GM21526 (cell line): ENCODE measurements around the gene TBC1D30.

Experiments
- ATAC-seq: cut with Tn5 transposase; IDR thresholded peaks from one replicate; pipeline ENCODE4 v1.9.1; 2021; ENCODE audit warnings: moderate library complexity; ENCODE audit not compliant: unreplicated experiment, low FRiP score

TBC1D30 gene

GRCh38 chr12:64903479-64904152 lies 79.2 kb downstream of the TBC1D30 start:
- no peak for ATAC-seq

DNA sequence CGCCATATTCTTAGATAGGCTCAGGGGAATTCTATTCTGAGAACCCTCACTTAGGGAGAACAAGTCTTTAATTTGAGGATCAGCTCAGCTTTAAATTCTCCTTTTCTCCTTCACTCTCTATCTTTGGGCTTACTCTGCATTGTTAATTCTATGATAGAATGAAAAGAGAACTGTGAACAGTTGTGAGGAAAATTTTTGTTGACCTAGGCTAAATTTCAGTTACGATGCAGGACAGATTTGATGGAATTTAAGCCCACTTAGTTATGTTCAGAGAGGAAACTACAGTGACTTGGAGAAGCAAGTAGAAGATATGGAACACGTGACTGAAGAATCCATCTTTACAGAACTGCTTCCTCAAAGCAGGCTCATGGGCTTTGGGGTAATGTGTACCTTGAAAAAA lies 82.7 kb downstream of the TBC1D30 start:
- no peak for ATAC-seq

DNA sequence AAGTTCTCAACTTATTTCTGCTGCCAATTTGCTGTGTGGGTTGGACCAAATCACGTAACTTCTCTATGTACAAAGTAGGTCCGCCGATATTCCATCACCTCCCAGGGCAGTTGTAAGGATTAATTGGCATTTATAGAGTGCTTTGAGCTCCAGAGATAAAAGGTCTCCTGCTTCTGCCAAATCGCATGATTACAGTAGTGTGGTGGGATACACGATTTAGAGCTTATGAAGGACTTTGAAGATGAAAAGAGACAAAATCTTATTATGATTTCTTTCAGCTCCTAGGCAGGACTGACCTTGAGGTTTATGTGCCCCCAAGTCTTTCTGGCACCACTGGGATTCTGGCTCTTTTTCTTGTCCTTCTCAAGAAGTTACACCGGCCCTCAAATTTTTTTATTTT lies 84.7 kb downstream of the TBC1D30 start:
- no peak for ATAC-seq

DNA sequence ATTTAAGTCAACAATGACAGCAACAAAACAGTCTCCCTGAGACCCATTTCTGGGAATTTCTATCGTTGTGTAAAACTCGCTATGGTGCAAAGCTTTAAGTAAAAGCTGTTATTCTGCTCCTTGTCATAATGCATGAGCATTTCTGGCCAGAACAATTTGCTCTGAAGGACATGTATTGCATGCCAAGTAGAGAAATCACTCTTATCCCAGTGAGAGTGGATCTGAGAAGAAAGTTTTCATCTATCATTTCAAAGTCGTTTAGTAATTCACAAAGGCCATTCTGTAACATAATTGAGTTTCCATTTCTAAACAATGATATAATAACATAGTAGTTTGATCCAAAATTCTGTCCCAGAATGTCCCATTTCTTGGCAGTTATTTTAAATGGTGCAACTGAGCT lies 86.6 kb downstream of the TBC1D30 start:
- ATAC-seq: no peak

GRCh38 chr12:64911912-64912311 lies 87.5 kb downstream of the TBC1D30 start:
- ATAC-seq: no peak

- ATAC-seq: no peak
These were observed 88.2 kb downstream of the TBC1D30 start for GRCh38 chr12:64912516-64913255.

DNA sequence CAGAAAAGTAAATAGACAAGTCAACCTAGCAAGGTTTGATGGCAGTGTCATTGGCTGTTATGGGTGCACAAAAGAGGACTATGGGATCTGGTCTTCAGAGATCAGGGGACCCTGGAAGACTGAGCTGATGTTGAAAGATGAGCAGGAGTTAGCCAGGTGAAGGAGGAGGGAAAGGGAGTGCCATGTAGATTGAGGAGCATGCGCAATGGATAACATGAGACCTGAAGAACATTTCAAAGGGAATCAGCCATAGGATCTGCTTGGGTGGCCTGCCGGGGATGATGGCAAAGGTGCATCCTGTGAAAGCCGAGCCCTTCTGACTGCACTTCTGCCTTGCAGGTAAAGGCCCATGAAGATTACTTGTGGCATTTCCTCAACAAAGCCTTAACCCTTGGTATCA lies 90.8 kb downstream of the TBC1D30 start:
- no peak for ATAC-seq

DNA sequence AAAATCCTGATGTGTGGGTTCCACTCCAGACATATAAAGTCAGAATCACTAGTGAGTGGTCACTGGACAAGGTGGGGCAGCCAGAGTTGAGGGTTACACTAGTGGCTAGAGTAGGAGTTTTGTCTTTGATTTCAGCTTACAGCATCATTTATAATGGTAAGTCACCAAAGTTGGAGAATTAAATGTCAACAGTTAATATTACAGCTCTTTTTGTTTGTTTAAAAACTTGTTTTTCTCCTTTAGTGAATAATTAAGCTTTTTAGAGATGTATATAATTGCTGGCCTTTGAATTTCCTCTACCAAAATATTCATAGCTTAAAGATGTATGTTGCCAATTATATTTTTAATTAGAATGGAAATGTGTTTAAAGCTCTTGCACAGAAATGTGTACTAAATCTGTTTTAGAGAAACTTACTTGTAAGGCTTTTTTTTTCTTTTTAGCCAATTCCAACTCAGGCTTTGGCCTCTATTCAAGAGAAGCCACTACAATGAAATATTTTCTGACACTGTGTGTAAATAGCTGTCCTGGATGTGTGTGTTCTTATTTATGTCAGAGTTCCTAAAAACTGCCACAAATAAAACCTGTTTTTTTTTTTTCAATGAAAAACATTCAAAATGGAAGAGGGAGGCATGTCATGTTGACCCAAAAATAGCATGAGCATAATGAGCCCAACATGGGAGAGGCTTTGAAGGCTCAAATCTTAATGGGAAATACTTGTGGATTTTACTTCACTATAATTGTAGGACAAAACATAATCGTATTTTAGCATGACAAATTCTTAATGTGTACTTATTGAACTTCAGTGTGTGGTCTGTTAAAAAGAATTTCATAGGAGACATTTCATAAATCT lies 92.2 kb downstream of the TBC1D30 start:
- no peak for ATAC-seq

DNA sequence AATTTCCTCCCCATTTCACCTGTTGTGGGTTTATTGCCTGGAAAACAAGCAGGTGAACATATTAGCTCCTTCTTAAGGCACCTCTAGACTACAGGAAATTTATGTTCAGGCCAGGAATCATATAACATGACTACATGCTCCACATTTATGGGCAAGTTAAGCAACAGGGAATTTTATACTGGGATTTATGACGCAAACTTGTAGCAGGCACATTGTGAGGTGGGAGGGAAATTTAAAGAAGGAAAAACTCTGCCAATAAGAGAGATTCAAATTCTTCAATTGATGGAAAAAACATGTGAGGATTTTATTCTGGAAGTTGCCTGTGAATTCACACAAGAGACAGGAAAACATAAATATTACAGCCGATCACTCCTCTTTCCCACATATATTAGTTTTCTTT lies 93.9 kb downstream of the TBC1D30 start:
- no peak for ATAC-seq

- no peak for ATAC-seq
These were observed 94.4 kb downstream of the TBC1D30 start for GRCh38 chr12:64918801-64919200.

GRCh38 chr12:64922853-64923252 lies 98.4 kb downstream of the TBC1D30 start:
- ATAC-seq: no peak

- ATAC-seq: no peak
These were observed 99.1 kb downstream of the TBC1D30 start for GRCh38 chr12:64923536-64923935.
